K562 (cell line): ENCODE data around the gene RELA. TPM values are rescaled to one million over a fixed set of nuclear protein-coding genes. Genes with fewer than 3 reads are reported as not detected.

ENCODE experiments used
- ATAC-seq: fragments of 200-7000 bp; cut with Tn5 transposase; 3 replicates; pipeline ENCODE4 v1.9.1; 2020; ENCODE audit warnings: moderate library complexity
- BruUV-seq: library from RNA; stranded (reverse); fragments of 400-500 nt; replicated peaks from 2 replicates; lab custom pipeline; 2021; lab: Mats Ljungman, UMichigan
- CTCF ChIA-PET: fragments of 300-600 bp; formaldehyde crosslinking; extraction: SDS; loops from one replicate; lab custom pipeline; 2021; ENCODE audit warnings: low intra/inter-chr PET ratio; lab: Yijun Ruan, JAX
- POLR2A ChIA-PET: fragments of 300-600, 350-650 bp; sonication (Branson Sonifier 250); formaldehyde crosslinking; extraction: SDS; loops from one replicate; lab custom pipeline; 2021; ENCODE audit warnings: antibody characterized with exemption, inconsistent platforms; lab: Yijun Ruan, JAX
- DNase-seq, 4 experiments: peaks; one replicate each; pipeline versions ENCODE4 v3.0.0 to v3.0.0-alpha.2; 2011 to 2018; ENCODE audit warnings: low spot score in 3 of 4, mixed read lengths in 3 of 4; ENCODE audit errors: extremely low read depth in 1 of 4
- FAIRE-seq: peaks from 2 replicates; lab custom pipeline; 2011; peaks lifted over from hg19 to GRCh38; lab: Jason Lieb, UNC
- H2AFZ ChIP-seq: 2 replicates; pipeline ENCODE4 v1.6.0; 2011; ENCODE audit warnings: low read depth, low read length, control low read depth, inconsistent platforms
- H3K27ac ChIP-seq: fragments of 200-600 bp; 3 replicates; pipeline ENCODE4 v1.8.0; 2011; ENCODE audit warnings: low read depth, mild to moderate bottlenecking, control low read depth, inconsistent platforms, low read length, moderate library complexity, mixed read lengths; ENCODE audit errors: extremely low read depth
- H3K27me3 ChIP-seq, 2 experiments: fragments of 300-600 bp in 1 of 2; 2 replicates in 1 of 2; 3 replicates in 1 of 2; pipeline versions ENCODE4 v1.6.0 to v1.8.0; 2011; ENCODE audit warnings: inconsistent platforms in 2 of 2, low read length in 2 of 2, mild to moderate bottlenecking in 1 of 2, mixed read lengths in 1 of 2, moderate library complexity in 1 of 2; ENCODE audit not compliant: control insufficient read depth in 2 of 2, insufficient read depth in 2 of 2
- H3K36me3 ChIP-seq: fragments of 300-600 bp; 3 replicates; pipeline ENCODE4 v1.8.0; 2011; ENCODE audit warnings: mild to moderate bottlenecking, low read length, inconsistent platforms; ENCODE audit not compliant: control insufficient read depth, insufficient read depth
- H3K4me1 ChIP-seq, 2 experiments: fragments of 200-600 bp in 1 of 2; replicated peaks in 1 of 2; 2 replicates in 1 of 2; 3 replicates in 1 of 2; pipeline versions ENCODE4 v1.5.1 to v1.8.0; 2011; ENCODE audit warnings: inconsistent platforms in 2 of 2, low read length in 2 of 2, mild to moderate bottlenecking in 1 of 2, mixed read lengths in 1 of 2, moderate library complexity in 1 of 2; ENCODE audit not compliant: control insufficient read depth in 2 of 2, insufficient read depth in 2 of 2
- H3K4me2 ChIP-seq: 2 replicates; pipeline ENCODE4 v1.6.1; 2011; ENCODE audit warnings: low read length, control low read depth, inconsistent platforms, mixed read lengths; ENCODE audit not compliant: insufficient read depth
- H3K4me3 ChIP-seq: fragments of 200-600 bp; sonication (generic), shearing (Covaris generic); 2 replicates; pipeline ENCODE4 v1.5.1; 2016; ENCODE audit warnings: control low read depth, inconsistent platforms
- H3K79me2 ChIP-seq: fragments of 200-600 bp; 3 replicates; pipeline ENCODE4 v1.8.0; 2011; ENCODE audit warnings: low read length, inconsistent platforms; ENCODE audit not compliant: control insufficient read depth, insufficient read depth
- H3K9ac ChIP-seq, 2 experiments: 2 replicates each; pipeline versions ENCODE4 v1.6.0 to v1.6.1; 2011; ENCODE audit warnings: low read depth in 2 of 2, low read length in 2 of 2, control low read depth in 1 of 2, inconsistent platforms in 1 of 2, mild to moderate bottlenecking in 1 of 2, mixed read lengths in 1 of 2; ENCODE audit not compliant: insufficient read depth in 1 of 2
- H3K9me1 ChIP-seq: one replicate; pipeline ENCODE4 v1.6.0; 2011; ENCODE audit warnings: inconsistent platforms, mild to moderate bottlenecking, low read length, moderate library complexity; ENCODE audit not compliant: control insufficient read depth, insufficient read depth
- H3K9me3 ChIP-seq: replicated peaks from 2 replicates; pipeline ENCODE4 v1.5.1; 2011; ENCODE audit warnings: low read depth, low read length, inconsistent platforms; ENCODE audit not compliant: control insufficient read depth, insufficient read depth
- H4K20me1 ChIP-seq: replicated peaks from 2 replicates; pipeline ENCODE4 v1.6.1; 2011; ENCODE audit warnings: low read length, inconsistent platforms, mixed read lengths; ENCODE audit not compliant: control insufficient read depth, insufficient read depth
- CREB5 ChIP-seq: fragments of 250-450 bp; sonication (Bioruptor Pico); IDR thresholded peaks from 2 replicates; pipeline ENCODE4 v1.5.0; 2020; ENCODE audit warnings: mild to moderate bottlenecking
- FOXA1 ChIP-seq: fragments of 450-650 bp; IDR thresholded peaks from 2 replicates; pipeline ENCODE4 v1.6.1; 2016; ENCODE audit warnings: mild to moderate bottlenecking, borderline replicate concordance
- KLF6 ChIP-seq: fragments of 250-450 bp; sonication (Bioruptor Pico); IDR thresholded peaks from 2 replicates; pipeline ENCODE4 v1.4.0; 2020; ENCODE audit warnings: mild to moderate bottlenecking, moderate library complexity, borderline replicate concordance
- MEF2A ChIP-seq: IDR thresholded peaks from 2 replicates; pipeline ENCODE4 v1.6.1; 2011; ENCODE audit warnings: low read depth, mild to moderate bottlenecking, low read length, moderate library complexity; ENCODE audit not compliant: control insufficient read depth
- MXD1 ChIP-seq: fragments of 250-450 bp; sonication (Bioruptor Pico); IDR thresholded peaks from 2 replicates; pipeline ENCODE4 v1.8.0; 2021; ENCODE audit warnings: borderline replicate concordance, mild to moderate bottlenecking, moderate library complexity; ENCODE audit not compliant: poor library complexity, severe bottlenecking
- NFE2 ChIP-seq: IDR thresholded peaks from 2 replicates; pipeline ENCODE4 v1.6.1; 2014; ENCODE audit warnings: antibody characterized with exemption, low read depth
- POLR2G ChIP-seq: fragments of 200-400 bp; formaldehyde crosslinking; IDR thresholded peaks from 2 replicates; pipeline ENCODE4 v1.6.1; 2017; ENCODE audit warnings: low read depth, mild to moderate bottlenecking, antibody characterized with exemption, low read length, moderate library complexity
- RBM22 ChIP-seq: fragments of 200-400 bp; formaldehyde crosslinking; IDR thresholded peaks from 2 replicates; pipeline ENCODE4 v1.6.1; 2018; ENCODE audit warnings: low read length, low read depth; ENCODE audit not compliant: poor library complexity, severe bottlenecking
- ZBTB33 ChIP-seq: sonication (generic); formaldehyde crosslinking; IDR thresholded peaks from 2 replicates; pipeline ENCODE4 v1.8.1; 2023; ENCODE audit warnings: mild to moderate bottlenecking, missing genetic modification reagents
- WGBS: fragments of 100-300 bp; shearing (Covaris generic); methylation state at CpG from one replicate; pipeline ENCODE4 v1.1.6; 2016; ENCODE audit warnings: low coverage, mixed read lengths; ENCODE audit not compliant: insufficient coverage; ENCODE audit errors: missing lambda C conversion rate; 5-methylcytosine and 5-hydroxymethylcytosine counted together
- in situ Hi-C: fragments of 300-500 bp; cut with MboI; formaldehyde crosslinking; loops from 4 replicates; pipeline ENCODE4 v1.15.0; 2018; ENCODE audit warnings: inconsistent platforms, mixed read lengths
- intact Hi-C: fragments of 100-400 bp; cut with micrococcal nuclease; formaldehyde crosslinking; loops from 2 replicates; pipeline ENCODE4 v1.14.2; 2022
- polyA plus RNA-seq, 8 experiments: library from polyadenylated mRNA; depleted of rRNA in 4 of 8; stranded (reverse) in 5 of 8; unstranded in 3 of 8; fragments of >200 nt; fragmentation: Nextera tagmentation in 2 of 8; fragmentation: Illumina TruSeq in 1 of 8; extraction: Ambion mirVana in 2 of 8; extraction: Trizol in 1 of 8; gene quantifications; 2 replicates each; pipeline versions ENCODE4 v1.2.1 to v1.2.3, GENCODE V29; 2011 to 2014; ENCODE audit warnings: inconsistent platforms in 1 of 8, missing spikeins in 1 of 8
- total RNA-seq, 7 experiments: library from RNA; depleted of rRNA in 6 of 7; stranded (reverse); fragments of >200 nt in 6 of 7; fragmentation: Illumina TruSeq in 2 of 7; extraction: Trizol in 2 of 7; gene quantifications; 2 replicates each; pipeline versions ENCODE4 v1.2.1 to v1.2.3, GENCODE V29; 2011 to 2021; ENCODE audit warnings: low replicate concordance in 1 of 7

RELA gene
- total and polyA plus RNA-seq, 9 of the 15 experiments (the other 6 are each of a cell fraction or from before 2014, with no cell fraction given), result 6.0 to 67.4 (median 20.6) TPM

GRCh38 chr11:65648997-65649493 is 13.7 kb downstream of the RELA start (continued):
- no peak for TF ChIP-seq NFE2

- Histone ChIP-seq H3K36me3 (peaks cover 79% of the 10 kb centered on the region; the same call in 2 of the 3 replicates), H3K27me3 (no peaks in the 10 kb centered on the region), H3K9me1 (no peaks in the 10 kb centered on the region), H3K4me1 (peaks cover 21 to 69% of the 10 kb centered on the region in 2 experiments), H4K20me1 (0 out of 2 replicates have a peak, but pooled peaks cover 8% of the 10 kb centered on the region), H3K9me3 (no peaks in the 10 kb centered on the region), H3K4me3 (no peak overlapping the region), H3K27ac (no peak overlapping the region), H3K79me2 (no peaks in the 10 kb centered on the region; the same call in 2 of the 3 replicates), H3K9ac (no peak overlapping the region), H2AFZ (no peak overlapping the region), H3K4me2 (no peak overlapping the region)
- FAIRE-seq (no peak), ATAC-seq (no peak), DNase-seq (peak in 2 of 4 experiments; percentile 35 to 42)
- BruUV-seq, result no TSS peak
- CTCF ChIA-PET, result no interaction called here
- intact Hi-C loops (no loop called here), in situ Hi-C loops (no loop called here)
- no peak for TF ChIP-seq MXD1 (CRISPR knock-in tag)
- TF ChIP-seq KLF6 (CRISPR knock-in tag), result no peak
- TF ChIP-seq POLR2G, result peak; percentile 45; the same call in 1 of the 2 replicates
- TF ChIP-seq MEF2A, result no peak
- peak; percentile 23; the same call in 1 of the 2 replicates for TF ChIP-seq ZBTB33 (CRISPR knock-in tag)
- TF ChIP-seq FOXA1, result no peak
- no peak for TF ChIP-seq CREB5 (CRISPR knock-in tag)
- peak; percentile 38 for TF ChIP-seq RBM22
- POLR2A ChIA-PET, result interaction anchor here (0.6 to 0.9 kb wide), 3 partner anchors 21 to 687 kb away, joined by 3 read pairs; no protein-coding TSS in a partner anchor
- 96% methylated on average over 35 of the region's 87 CpGs for WGBS
Observed at GRCh38 chr11:65646958-65647701, 15.6 kb downstream of the RELA start.
